Inflammatory macrophage (primary cell): ENCODE results near the gene C5orf58.
"Not testable (repeated sequence)": the region's sequence is repeated elsewhere in the genome, so short reads cannot be mapped to it uniquely, and the experiment has no call there.

Source experiments
- DNase-seq, 2 donors: peaks; one replicate each; pipeline ENCODE4 v3.0.0-alpha.2; 2020 to 2022

Gene C5orf58

GRCh38 chr5:170223906-170224305 lies 8.9 kb upstream of the C5orf58 start:
- no peak for DNase-seq

DNA sequence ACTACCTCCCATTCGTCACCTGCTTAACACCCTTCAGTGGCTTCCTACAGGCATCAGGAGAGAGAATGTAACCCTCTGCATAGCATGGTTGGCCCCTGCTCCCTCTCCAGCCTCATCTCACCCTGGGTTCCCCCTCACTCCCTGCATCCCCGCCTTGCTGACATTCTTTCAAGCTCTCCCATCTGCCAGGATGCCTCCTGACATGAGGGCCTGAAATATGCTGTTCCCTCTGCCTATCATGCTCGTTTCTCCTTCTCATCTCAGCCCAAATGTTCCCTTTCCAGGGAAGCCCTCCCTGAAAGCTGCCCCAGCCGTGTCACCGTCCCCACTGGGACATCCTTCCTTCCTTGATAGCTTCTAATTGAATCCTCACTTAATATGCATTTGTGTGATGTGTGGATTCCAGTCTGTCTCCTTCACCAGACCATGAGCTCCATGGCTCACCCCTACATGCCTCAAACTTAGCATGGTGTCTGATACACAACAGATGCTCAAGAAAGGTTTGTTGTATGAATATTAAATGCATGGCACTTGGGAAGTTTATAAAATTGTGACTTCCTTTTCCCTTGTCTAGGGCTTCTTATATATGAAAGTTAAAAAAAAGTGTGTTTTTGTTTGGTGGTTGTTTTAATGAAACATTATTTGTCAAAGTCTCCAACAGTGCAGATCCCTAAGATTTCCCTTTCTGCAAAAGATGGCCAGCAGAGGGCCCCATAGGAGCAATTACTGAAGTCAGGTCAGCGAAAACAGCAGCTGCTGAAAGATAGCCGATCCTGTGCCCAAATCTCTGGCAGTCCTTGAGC lies 7.3 kb upstream of the C5orf58 start:
- DNase-seq: peak; percentile 74 to 75

GRCh38 chr5:170226129-170226615 lies 6.6 kb upstream of the C5orf58 start:
- DNase-seq: no peak

- peak; percentile 11 to 28 for DNase-seq
These were observed 6.1 kb upstream of the C5orf58 start for GRCh38 chr5:170226661-170227060.

DNA sequence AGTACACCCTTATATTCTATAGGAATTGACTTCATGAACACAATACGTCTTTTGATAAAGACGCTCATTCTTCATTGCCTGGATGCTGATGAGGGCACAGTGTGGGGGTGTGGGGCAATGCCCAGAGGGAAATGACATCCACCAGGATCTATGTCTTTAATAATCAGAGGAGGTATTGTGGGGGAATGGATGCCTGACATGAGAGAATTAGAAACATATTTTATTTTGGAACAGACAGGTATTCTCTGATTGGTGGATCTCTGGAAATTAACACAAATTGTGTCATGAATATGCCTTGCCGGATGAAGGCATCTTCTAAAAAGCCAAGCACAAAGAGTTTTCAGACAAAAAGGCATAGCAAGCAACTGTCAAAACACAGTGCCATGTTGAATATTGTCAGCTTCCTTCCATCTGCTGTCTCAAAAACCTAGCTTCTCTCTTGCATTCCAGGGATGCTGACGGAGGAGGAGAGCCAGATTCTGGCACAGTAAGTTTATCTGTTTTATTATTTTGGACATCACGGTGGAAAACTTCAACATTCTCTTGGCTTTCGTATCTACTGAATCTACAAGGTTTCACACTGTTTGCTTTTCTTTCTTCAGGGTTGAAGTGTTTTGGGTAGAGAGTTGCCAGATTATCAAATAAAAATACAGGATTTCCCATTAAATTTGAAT lies 3.9 kb upstream of the C5orf58 start:
- no peak for DNase-seq

- no peak for DNase-seq
These were observed 640 bp downstream of the C5orf58 start for GRCh38 chr5:170233358-170233892.

GRCh38 chr5:170235876-170236864 lies 3.4 kb downstream of the C5orf58 start:
- DNase-seq: no peak

DNA sequence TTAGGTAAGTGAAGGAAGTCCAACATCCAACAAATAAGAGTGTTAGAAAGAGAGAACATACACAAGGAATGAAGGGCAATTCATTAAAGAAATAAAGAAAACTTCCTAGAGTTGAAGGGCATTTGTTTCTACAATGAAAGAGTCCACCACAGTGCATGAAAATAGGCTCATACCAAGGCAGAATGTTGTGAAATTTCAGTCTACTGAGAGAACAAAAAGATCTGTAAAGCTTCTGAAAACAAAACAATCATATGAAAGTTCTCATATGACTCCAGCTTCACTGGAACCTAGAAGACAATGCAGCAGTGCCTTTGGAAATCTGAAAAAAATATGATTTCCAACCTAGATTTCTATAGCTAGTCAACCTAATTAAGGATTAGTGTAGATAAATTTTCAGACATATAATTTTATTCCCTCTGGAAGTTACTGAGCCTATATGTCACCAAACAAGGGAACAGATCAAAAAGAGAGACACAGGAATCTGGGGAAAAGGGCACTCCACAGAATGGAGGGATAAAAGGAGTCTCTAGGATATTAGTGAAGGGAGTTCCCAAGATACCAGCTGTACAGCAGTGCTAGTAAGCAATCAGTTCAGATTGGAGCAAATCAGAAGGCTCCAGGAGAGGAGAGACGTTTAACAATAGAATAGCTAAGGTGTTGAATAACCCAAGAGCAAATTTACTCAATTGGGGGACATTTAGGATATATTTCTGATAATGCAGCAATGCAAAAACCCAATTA lies 5.8 kb downstream of the C5orf58 start:
- DNase-seq: no peak

GRCh38 chr5:170245436-170245835 lies 12.7 kb downstream of the C5orf58 start:
- not testable (repeated sequence) for DNase-seq

- no peak for DNase-seq
These were observed 13.5 kb downstream of the C5orf58 start for GRCh38 chr5:170246126-170246870.

DNA sequence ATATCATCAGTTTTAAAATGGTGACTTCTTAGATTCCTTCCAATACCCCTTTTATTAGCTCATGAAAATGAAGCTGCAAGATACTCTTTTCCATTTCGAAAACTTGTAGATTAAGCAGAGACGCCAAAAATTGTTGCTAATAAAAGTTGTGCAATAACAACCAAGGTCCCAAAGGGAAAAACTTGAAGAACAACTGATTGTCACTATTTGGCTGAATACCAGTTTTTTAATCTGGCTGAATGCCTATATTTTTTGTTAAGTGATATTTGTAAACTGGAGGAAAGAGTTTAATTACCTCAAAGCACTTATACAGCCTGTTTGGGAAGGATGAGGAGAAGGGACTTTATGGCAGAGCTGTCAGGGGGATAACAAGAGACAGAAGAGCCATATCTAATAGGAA lies 14.6 kb downstream of the C5orf58 start:
- DNase-seq: no peak

GRCh38 chr5:170248172-170248930 lies 15.6 kb downstream of the C5orf58 start:
- no peak for DNase-seq

- DNase-seq: not testable (repeated sequence)
These were observed 16.1 kb downstream of the C5orf58 start for GRCh38 chr5:170248931-170249227.

DNA sequence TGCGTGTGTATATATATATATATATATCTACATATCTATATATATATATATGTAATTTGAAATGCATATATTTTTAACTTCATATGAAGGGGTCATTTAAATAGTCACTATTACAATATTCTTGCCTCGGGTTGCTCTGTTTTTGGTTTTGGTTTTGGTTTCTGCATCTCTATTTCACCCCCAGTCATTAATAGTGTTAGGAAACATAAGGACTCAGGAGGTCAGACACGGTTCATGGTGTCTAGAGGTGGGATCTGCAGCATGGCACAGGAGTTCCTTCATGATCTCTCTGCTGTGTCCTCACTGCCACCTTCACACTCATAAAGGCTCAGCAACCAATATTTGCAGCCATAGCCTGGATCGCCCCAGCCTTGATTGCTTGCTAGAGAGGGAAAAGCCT lies 16.6 kb downstream of the C5orf58 start:
- no peak for DNase-seq

- DNase-seq: no peak
These were observed 18.1 kb downstream of the C5orf58 start for GRCh38 chr5:170250810-170251317.

DNA sequence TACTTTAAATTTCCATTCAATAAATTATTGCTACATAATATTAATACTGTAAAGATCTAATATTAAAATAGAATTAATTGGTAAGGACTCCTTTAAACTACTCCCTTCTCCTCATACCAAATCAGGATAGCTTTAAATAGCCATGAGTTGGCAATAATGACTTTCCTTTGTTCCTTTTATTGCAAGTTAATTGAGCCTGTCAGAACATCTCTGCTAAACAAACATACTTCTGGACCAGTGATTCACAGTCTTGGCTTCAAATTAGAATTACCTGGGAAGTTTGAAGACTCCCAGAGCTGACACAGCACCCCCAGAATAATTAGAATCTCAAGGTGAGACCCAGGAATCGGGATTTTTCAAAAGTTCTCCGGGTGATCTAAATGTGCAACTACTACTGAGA lies 18.7 kb downstream of the C5orf58 start:
- no peak for DNase-seq

DNA sequence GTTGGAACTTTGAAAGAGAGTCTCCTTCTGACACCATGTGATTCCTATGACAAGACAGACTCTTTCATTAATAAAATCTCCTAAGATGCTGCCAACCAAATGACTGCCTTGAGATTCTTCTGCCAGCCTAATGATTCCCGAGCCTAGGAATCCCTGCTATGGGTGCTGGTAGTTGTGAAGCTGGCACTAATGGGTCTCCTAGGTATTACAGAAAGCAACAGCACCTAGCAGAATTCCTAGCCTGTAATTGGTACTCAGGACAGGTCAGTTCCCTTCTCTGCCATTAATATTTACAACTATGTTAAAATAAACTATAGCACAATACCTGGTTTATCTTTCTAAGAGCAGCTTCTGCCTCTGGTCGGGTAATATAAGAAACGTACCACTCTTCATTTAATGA lies 19.3 kb downstream of the C5orf58 start:
- DNase-seq: no peak

GRCh38 chr5:170252720-170253350 lies 20.1 kb downstream of the C5orf58 start:
- no peak for DNase-seq

- no peak for DNase-seq
These were observed 21.3 kb downstream of the C5orf58 start for GRCh38 chr5:170254056-170254455.

- DNase-seq: no peak
These were observed 23.8 kb downstream of the C5orf58 start for GRCh38 chr5:170256571-170256970.
